HUES64 (cell line): ENCODE results near the gene STYXL1.
"Not testable (repeated sequence)": the region's sequence is repeated elsewhere in the genome, so short reads cannot be mapped to it uniquely, and the experiment has no call there.

Experiments used
- H3K27ac ChIP-seq: 2 replicates; pipeline ENCODE4 v1.7.0; 2013; ENCODE audit warnings: low read depth, low read length, inconsistent platforms
- H3K27me3 ChIP-seq: 2 replicates; pipeline ENCODE4 v1.6.1; 2013; ENCODE audit warnings: mild to moderate bottlenecking, low read length; ENCODE audit not compliant: insufficient read depth
- H3K36me3 ChIP-seq: 2 replicates; pipeline ENCODE4 v1.6.1; 2013; ENCODE audit warnings: mild to moderate bottlenecking, low read length; ENCODE audit not compliant: insufficient read depth
- H3K4me1 ChIP-seq: 2 replicates; pipeline ENCODE4 v1.6.1; 2013; ENCODE audit warnings: mild to moderate bottlenecking, low read length, moderate library complexity; ENCODE audit not compliant: insufficient read depth
- H3K4me3 ChIP-seq: 2 replicates; pipeline ENCODE4 v1.5.1; 2013; ENCODE audit warnings: mild to moderate bottlenecking, low read length, moderate library complexity
- H3K9ac ChIP-seq: 2 replicates; pipeline ENCODE4 v1.6.1; 2013; ENCODE audit warnings: mild to moderate bottlenecking, low read depth, low read length
- H3K9me3 ChIP-seq: 2 replicates; pipeline ENCODE4 v1.6.1; 2013; ENCODE audit warnings: low read depth, low read length; ENCODE audit not compliant: insufficient read depth
- whole genome bisulfite sequencing: fragments of 150-250, 120-280 bp; methylation state at CpG from one replicate; pipeline ENCODE4 v1.1.7; 2013; ENCODE audit warnings: missing lambda C conversion rate; 5-methylcytosine and 5-hydroxymethylcytosine counted together

The STYXL1 gene

DNA sequence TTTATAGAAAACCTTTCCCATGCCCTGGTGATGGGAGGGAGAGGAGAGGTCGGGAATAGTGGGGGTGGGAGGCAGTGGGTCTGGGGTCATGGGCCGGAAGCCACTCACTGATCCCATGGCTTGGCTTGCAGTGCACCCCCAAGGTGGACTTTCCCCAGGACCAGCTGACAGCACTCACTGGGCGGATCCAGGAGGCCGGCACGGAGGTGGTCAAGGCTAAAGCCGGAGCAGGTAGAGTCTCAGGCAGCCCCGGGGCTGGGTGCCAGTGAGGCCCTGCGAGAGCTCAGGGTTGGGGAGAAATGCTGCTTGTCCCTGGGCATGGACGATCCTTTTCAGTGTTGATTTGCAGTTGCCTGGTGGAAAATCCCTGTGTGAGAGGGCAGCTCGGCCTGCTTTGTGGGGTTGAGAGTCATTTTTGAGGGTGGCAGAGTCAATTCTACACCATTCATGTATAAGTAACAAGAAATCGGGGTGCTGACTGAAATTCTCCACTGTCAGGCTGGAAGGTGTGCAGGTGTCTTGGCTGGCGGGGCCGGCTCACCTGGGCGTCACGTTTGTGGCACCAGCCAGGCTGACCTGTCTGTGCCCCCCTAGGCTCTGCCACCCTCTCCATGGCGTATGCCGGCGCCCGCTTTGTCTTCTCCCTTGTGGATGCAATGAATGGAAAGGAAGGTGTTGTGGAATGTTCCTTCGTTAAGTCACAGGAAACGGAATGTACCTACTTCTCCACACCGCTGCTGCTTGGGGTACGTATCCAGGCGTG lies 16.6 kb upstream of the STYXL1 start:
- WGBS: 96% methylated on average over 24 of the region's 24 CpGs

DNA sequence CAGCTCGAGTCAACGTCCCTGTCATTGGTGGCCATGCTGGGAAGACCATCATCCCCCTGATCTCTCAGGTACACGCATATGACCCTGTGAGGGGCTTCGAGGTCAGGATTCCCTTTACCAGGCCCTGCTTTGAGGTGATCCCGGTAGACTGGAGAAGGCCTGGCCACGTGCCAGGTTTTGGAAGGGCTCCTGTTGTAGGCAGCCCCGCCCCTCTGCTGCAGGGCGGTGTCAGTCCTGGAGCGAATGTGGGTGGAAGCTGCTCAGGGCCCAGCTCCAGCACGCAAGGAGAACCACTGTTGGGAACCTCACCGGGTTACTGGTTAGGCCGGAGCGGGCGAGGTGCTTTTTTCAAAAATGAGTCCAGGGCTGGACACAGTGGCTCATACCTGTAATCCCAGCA lies 15.7 kb upstream of the STYXL1 start:
- Histone ChIP-seq H3K4me1 (no peaks in the 10 kb centered on the region), H3K27ac (no peak overlapping the region), H3K4me3 (no peak overlapping the region), H3K9me3 (no peaks in the 10 kb centered on the region), H3K9ac (no peak overlapping the region), H3K27me3 (no peaks in the 10 kb centered on the region), H3K36me3 (peaks cover 90% of the 10 kb centered on the region)
- 94% methylated on average over 14 of the region's 14 CpGs for WGBS

More for the DNA sequence above, 16.6 kb upstream of the STYXL1 start:
- Histone ChIP-seq H3K36me3 (peaks cover 81% of the 10 kb centered on the region), H3K27ac (no peak overlapping the region), H3K9ac (no peak overlapping the region), H3K9me3 (no peaks in the 10 kb centered on the region), H3K27me3 (no peaks in the 10 kb centered on the region), H3K4me3 (no peak overlapping the region), H3K4me1 (peaks cover 4% of the 10 kb centered on the region; the same call in 1 of the 2 replicates)

DNA sequence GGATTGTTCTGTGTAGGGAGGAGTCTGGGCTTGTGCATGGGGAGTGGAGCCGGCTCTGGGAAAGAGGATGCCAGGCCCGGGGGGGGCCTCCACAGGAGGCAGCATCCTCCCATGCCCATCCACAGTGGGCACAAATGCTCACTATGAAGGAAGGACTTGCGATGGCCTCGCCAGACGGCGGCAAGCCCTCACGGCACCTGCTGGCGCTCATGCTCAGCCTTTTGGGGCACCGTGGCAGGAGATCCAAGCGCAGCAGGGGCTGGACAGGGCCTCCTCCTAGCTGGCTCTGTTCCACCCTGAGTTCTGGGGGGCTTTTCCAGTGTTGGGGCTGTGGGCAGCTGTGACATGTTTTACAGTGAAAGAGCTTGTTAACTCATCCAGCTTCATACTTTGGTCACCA lies 15.3 kb upstream of the STYXL1 start:
- peaks cover 94% of the 10 kb centered on the region for H3K36me3 ChIP-seq
- no peak overlapping the region for H3K9ac ChIP-seq
- H3K4me3 ChIP-seq: no peak overlapping the region
- WGBS: 97% methylated on average over 10 of the region's 10 CpGs
- H3K9me3 ChIP-seq: no peaks in the 10 kb centered on the region
- no peaks in the 10 kb centered on the region for H3K4me1 ChIP-seq
- no peak overlapping the region for H3K27ac ChIP-seq
- H3K27me3 ChIP-seq: no peaks in the 10 kb centered on the region

DNA sequence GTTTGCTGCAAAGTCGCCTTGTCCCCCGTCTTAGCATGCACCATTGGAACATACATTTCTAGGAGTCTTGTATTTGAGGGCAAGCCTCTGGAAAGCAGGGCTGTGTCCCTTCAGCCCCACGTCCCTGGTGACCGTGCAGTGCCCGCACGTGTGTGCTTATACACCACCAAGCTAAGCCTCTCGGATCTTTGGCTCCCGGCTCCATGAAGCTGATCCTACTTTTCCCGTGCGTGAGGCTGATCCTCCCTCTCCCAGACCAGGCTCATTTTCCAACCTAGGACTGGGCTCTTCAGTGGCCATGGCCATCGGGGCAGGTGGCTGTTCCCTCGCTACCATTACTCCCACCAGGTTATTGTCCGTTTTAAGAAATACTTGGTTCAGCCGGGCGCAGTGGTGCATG lies 14.5 kb upstream of the STYXL1 start:
- H3K27ac ChIP-seq: no peak overlapping the region
- no peak overlapping the region for H3K9ac ChIP-seq
- no peaks in the 10 kb centered on the region for H3K4me1 ChIP-seq
- H3K4me3 ChIP-seq: no peak overlapping the region
- H3K27me3 ChIP-seq: no peaks in the 10 kb centered on the region
- H3K36me3 ChIP-seq: peaks cover 100% of the 10 kb centered on the region
- H3K9me3 ChIP-seq: no peaks in the 10 kb centered on the region
- WGBS: 97% methylated on average over 15 of the region's 15 CpGs

DNA sequence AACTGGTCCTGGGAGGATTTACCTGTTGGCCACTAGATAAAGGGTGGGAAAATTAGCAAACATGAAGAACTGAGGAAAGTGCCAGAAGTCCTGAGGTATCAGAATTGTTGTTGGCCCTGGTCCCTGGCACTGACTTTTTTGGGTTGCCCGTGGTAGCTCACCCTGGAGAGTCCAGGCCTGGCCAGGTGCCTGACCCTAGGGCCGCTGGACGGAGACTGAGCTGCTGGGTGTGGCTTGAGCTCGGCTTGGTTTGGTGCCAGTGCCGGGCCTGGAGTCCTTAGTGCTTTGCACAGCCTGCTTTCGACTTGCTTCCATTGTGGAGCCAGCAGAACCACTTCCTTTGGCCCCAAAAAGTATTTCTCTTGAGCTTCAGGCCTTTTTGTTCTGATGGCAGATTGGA lies 13.0 kb upstream of the STYXL1 start:
- H3K9ac ChIP-seq: no peak overlapping the region
- H3K9me3 ChIP-seq: no peaks in the 10 kb centered on the region
- H3K36me3 ChIP-seq: peaks cover 100% of the 10 kb centered on the region
- 94% methylated on average over 6 of the region's 6 CpGs for WGBS
- no peak overlapping the region for H3K4me3 ChIP-seq
- no peaks in the 10 kb centered on the region for H3K4me1 ChIP-seq
- no peak overlapping the region for H3K27ac ChIP-seq
- no peaks in the 10 kb centered on the region for H3K27me3 ChIP-seq

DNA sequence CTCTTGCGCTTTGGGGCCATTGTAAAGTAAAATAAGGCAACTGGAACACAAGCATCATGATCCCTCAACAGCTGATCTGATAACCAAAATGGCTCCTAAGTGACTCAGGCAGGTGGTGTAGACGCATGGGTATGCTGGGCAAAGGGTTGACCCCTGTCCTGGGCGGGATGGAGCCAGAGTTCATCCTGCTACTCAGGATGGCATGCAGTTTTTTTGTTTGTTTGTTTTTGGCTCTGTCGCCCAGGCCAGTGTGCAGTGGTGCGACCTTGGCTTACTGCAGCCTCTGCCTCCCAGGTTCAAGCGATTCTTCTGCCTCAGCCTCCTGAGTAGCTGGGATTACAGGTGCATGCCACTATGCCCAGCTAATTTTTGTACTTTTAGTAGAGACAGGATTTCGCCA lies 10.9 kb upstream of the STYXL1 start:
- peaks cover 100% of the 10 kb centered on the region for H3K36me3 ChIP-seq
- H3K9me3 ChIP-seq, H3K27ac ChIP-seq, H3K4me1 ChIP-seq, H3K27me3 ChIP-seq, H3K9ac ChIP-seq, H3K4me3 ChIP-seq: not testable (repeated sequence)
- 97% methylated on average over 7 of the region's 7 CpGs for WGBS

DNA sequence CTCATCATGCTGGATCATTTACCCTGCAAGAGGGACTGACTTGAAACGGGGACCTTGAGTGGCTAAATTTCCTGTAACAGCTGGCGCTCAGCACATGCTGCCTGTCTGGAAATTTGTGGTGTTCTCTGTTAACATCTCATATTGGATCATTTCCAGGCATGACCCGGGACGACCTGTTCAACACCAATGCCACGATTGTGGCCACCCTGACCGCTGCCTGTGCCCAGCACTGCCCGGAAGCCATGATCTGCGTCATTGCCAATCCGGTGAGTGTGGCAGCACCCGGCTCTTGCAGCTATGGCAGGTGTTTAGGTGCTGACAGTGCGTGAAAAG lies 10.0 kb upstream of the STYXL1 start:
- no peak overlapping the region for H3K9ac ChIP-seq
- H3K4me1 ChIP-seq: no peaks in the 10 kb centered on the region; the same call in 1 of the 2 replicates
- no peaks in the 10 kb centered on the region for H3K9me3 ChIP-seq
- H3K4me3 ChIP-seq: no peak overlapping the region
- H3K36me3 ChIP-seq: peaks cover 98% of the 10 kb centered on the region
- 97% methylated on average over 11 of the region's 11 CpGs for WGBS
- H3K27me3 ChIP-seq: no peaks in the 10 kb centered on the region
- H3K27ac ChIP-seq: no peak overlapping the region

DNA sequence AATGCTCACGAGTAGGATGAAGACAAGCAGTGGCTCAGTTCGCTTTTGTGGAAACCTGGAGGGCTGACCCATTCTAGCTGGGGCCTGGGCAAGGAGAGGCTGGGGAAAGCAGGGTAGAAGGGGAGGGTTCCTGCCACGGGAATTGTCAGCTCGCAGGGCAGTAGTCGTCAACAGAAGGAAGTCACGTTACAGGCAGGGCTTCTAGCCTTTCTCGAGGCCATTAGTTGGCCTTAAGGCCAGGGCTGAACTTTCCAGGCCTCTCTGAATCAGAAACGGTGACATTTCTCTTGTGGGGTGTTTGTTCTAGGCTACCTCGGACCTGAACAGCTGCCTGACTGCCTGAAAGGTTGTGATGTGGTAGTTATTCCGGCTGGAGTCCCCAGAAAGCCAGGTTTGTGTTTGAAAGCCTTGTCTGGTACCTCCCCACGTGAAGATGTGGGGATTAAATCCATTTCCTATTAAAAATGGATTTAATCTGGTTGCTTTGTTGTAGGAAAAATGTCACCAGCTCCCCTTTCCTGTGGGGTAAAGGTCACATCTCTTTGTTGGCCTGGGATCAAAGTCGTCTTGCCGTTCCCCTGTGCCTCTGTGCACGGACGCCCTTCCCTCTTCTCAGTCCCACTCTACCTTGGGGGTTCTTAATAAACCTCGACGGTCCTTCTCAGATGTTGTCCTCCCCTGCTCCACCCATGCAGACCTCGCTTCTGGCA lies 9.5 kb upstream of the STYXL1 start:
- WGBS: 92% methylated on average over 18 of the region's 18 CpGs
- Histone ChIP-seq H3K9ac (no peak overlapping the region), H3K27me3 (no peaks in the 10 kb centered on the region), H3K4me1 (no peaks in the 10 kb centered on the region; the same call in 1 of the 2 replicates), H3K9me3 (no peaks in the 10 kb centered on the region), H3K27ac (no peak overlapping the region), H3K4me3 (no peak overlapping the region), H3K36me3 (peaks cover 94% of the 10 kb centered on the region)

DNA sequence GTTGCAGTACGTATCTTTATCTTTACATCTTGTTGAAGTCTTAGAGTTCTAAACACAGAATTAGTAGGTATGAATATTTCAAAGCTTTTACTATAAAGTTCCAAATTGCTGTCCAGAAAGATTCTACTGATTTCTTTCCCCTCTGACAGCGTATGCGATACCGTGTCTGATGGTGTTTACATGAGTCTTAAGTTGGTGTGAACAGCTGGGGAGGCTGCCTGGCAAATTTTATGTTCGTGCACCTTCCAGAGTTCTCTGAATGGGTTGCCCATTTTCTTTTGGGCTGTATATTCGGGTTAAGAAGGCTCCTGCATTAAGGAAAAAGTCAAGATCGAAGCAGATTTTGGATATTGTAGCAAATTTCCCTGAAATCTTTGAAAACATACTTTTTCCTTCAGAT lies 8.4 kb upstream of the STYXL1 start:
- Histone ChIP-seq H3K4me1 (no peaks in the 10 kb centered on the region; the same call in 1 of the 2 replicates), H3K9ac (no peak overlapping the region), H3K36me3 (peaks cover 92% of the 10 kb centered on the region), H3K27me3 (no peaks in the 10 kb centered on the region), H3K9me3 (no peaks in the 10 kb centered on the region), H3K27ac (no peak overlapping the region), H3K4me3 (no peak overlapping the region)
- WGBS: 96% methylated on average over 6 of the region's 7 CpGs

DNA sequence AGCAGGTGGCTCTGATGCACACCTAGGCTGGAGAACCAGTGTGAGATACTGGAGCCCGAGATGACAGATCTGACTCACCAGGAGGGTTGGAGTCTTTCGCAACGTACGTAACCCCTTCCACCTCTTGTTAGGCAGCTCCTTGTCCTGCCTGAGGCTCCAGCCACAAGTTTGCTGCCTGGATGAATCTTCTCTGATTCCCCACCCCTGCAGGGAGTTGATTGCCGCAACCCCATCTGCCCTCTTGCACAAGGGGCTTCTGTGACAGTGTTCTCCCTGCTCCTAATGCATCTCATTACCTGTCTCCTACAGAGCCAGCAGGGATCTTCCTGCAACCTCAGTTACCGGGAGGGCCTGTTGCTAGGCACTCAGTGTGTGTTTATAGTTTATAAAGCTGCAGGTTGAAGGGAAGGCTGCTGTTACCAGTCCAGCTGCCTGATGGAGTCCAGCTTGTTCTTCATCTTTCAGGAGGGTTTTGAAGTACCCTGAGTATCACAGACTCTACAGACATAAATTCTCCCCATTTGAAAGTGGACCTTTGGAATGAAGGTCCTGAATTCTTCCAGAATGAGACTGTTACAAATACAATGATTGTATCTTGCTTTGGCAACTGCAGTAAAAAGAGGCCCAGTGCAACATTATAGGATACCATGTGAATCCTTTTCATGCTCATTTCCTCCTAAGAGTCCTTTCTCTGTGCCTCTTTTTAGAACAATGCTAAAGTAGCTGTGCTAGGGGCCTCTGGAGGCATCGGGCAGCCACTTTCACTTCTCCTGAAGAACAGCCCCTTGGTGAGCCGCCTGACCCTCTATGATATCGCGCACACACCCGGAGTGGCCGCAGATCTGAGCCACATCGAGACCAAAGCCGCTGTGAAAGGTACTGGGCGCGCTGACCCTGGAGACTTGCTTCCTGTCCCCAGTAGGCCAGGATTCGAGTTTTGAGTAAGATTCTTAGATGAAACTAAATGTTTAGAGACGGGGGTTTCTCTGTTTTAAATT lies 6.6 kb upstream of the STYXL1 start:
- Histone ChIP-seq H3K9me3 (no peaks in the 10 kb centered on the region), H3K36me3 (peaks cover 82% of the 10 kb centered on the region), H3K9ac (peak overlapping the region; percentile 35; the same call in 1 of the 2 replicates), H3K4me1 (peaks cover 2% of the 10 kb centered on the region), H3K4me3 (no peak overlapping the region), H3K27me3 (no peaks in the 10 kb centered on the region), H3K27ac (no peak overlapping the region)
- 91% methylated on average over 18 of the region's 18 CpGs for WGBS

DNA sequence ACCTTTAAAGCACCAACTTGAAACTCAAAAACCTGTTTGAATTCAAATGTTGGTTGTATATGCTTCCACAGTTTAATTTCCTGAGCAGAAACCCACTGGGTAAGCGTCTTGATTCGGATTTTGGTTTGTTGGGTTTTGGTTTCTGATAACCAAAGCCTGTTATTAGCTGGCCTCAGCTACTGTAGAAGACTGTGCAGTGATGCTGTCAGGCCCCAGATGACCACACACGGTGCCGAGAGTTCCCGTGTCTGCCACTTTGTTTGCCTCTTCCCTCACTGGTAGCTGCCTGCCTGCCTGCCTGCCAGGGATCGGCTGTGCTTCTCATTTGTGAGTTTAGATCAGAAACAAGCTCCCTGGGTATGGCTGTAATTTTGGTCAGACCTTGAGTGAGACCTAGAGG lies 5.7 kb upstream of the STYXL1 start:
- 93% methylated on average over 6 of the region's 6 CpGs for WGBS
- no peak overlapping the region for H3K27ac ChIP-seq

More for the DNA sequence above, 5.7 kb upstream of the STYXL1 start:
- peaks cover 9% of the 10 kb centered on the region for H3K4me1 ChIP-seq
- peak overlapping the region; percentile 35; the same call in 1 of the 2 replicates for H3K9ac ChIP-seq
- H3K36me3 ChIP-seq: peaks cover 77% of the 10 kb centered on the region
- no peak overlapping the region for H3K4me3 ChIP-seq
- no peaks in the 10 kb centered on the region for H3K27me3 ChIP-seq
- H3K9me3 ChIP-seq: no peaks in the 10 kb centered on the region
